Measurements from ENCODE around the gene SHROOM2.

SHROOM2 gene

GRCh38 chrX:9860826-9861225 lies 74.6 kb downstream of the SHROOM2 start:
- Histone ChIP-seq H3K4me2 (ENCODE audit: low read length) (no peak overlapping the region), H3K79me2 (no peaks in the 10 kb centered on the region), H3K9me3 (ENCODE audit: control insufficient read depth, low read length) (no peaks in the 10 kb centered on the region), H2AFZ (no peak overlapping the region), H3K4me1 (no peaks in the 10 kb centered on the region), H3K4me3 (ENCODE audit: low read depth, low read length) (no peak overlapping the region), H3K9ac (no peak overlapping the region), H3K36me3 (ENCODE audit: control insufficient read depth, insufficient read depth, low read length) (no peaks in the 10 kb centered on the region), H3K27me3 (ENCODE audit: control insufficient read depth, insufficient read depth, low read length) (no peaks in the 10 kb centered on the region), H3K27ac (no peak overlapping the region)
- TF ChIP-seq CTCF (IDR thresholded peaks at IDR 0.05) = no peak

- H3K36me3 ChIP-seq (ENCODE audit: control insufficient read depth, insufficient read depth, low read length) = no peaks in the 10 kb centered on the region
- no peaks in the 10 kb centered on the region for H3K79me2 ChIP-seq
- H3K9me3 ChIP-seq (ENCODE audit: control insufficient read depth, low read length) = no peaks in the 10 kb centered on the region
- no peak overlapping the region for H3K9ac ChIP-seq
- H3K27me3 ChIP-seq (ENCODE audit: control insufficient read depth, insufficient read depth, low read length) = no peaks in the 10 kb centered on the region
- H3K27ac ChIP-seq = no peak overlapping the region
- no peak overlapping the region for H3K4me2 ChIP-seq (ENCODE audit: low read length)
- no peak for TF ChIP-seq CTCF (IDR thresholded peaks at IDR 0.05)
- no peak overlapping the region for H3K4me3 ChIP-seq (ENCODE audit: low read depth, low read length)
- no peak overlapping the region for H2AFZ ChIP-seq
- H3K4me1 ChIP-seq = no peaks in the 10 kb centered on the region
Measured at GRCh38 chrX:9861711-9862110, 75.5 kb downstream of the SHROOM2 start.

- H3K9me3 ChIP-seq (ENCODE audit: control insufficient read depth, low read length) = no peaks in the 10 kb centered on the region
- H3K36me3 ChIP-seq (ENCODE audit: control insufficient read depth, insufficient read depth, low read length) = no peaks in the 10 kb centered on the region
- H3K27me3 ChIP-seq (ENCODE audit: control insufficient read depth, insufficient read depth, low read length) = no peaks in the 10 kb centered on the region
- H3K79me2 ChIP-seq = no peaks in the 10 kb centered on the region
- no peak overlapping the region for H3K27ac ChIP-seq
- H2AFZ ChIP-seq = no peak overlapping the region
- H3K4me2 ChIP-seq (ENCODE audit: low read length) = no peak overlapping the region
- H3K4me3 ChIP-seq (ENCODE audit: low read depth, low read length) = no peak overlapping the region
- TF ChIP-seq CTCF (IDR thresholded peaks at IDR 0.05) = no peak
- no peaks in the 10 kb centered on the region for H3K4me1 ChIP-seq
- no peak overlapping the region for H3K9ac ChIP-seq
Measured at GRCh38 chrX:9862525-9862924, 76.3 kb downstream of the SHROOM2 start.

- H3K9ac ChIP-seq = no peak overlapping the region
- no peak overlapping the region for H2AFZ ChIP-seq
- no peaks in the 10 kb centered on the region for H3K27me3 ChIP-seq (ENCODE audit: control insufficient read depth, insufficient read depth, low read length)
- no peak for TF ChIP-seq CTCF (IDR thresholded peaks at IDR 0.05)
- no peak overlapping the region for H3K4me3 ChIP-seq (ENCODE audit: low read depth, low read length)
- no peak overlapping the region for H3K27ac ChIP-seq
- no peaks in the 10 kb centered on the region for H3K4me1 ChIP-seq
- H3K9me3 ChIP-seq (ENCODE audit: control insufficient read depth, low read length) = no peaks in the 10 kb centered on the region
- H3K79me2 ChIP-seq = no peaks in the 10 kb centered on the region
- H3K36me3 ChIP-seq (ENCODE audit: control insufficient read depth, insufficient read depth, low read length) = no peaks in the 10 kb centered on the region
- no peak overlapping the region for H3K4me2 ChIP-seq (ENCODE audit: low read length)
Measured at GRCh38 chrX:9862953-9863352, 76.7 kb downstream of the SHROOM2 start.

GRCh38 chrX:9864011-9864410 lies 77.8 kb downstream of the SHROOM2 start:
- H3K4me1 ChIP-seq = no peaks in the 10 kb centered on the region
- no peak overlapping the region for H2AFZ ChIP-seq
- H3K27ac ChIP-seq = no peak overlapping the region
- no peak overlapping the region for H3K4me2 ChIP-seq (ENCODE audit: low read length)
- TF ChIP-seq CTCF (IDR thresholded peaks at IDR 0.05) = no peak
- no peaks in the 10 kb centered on the region for H3K27me3 ChIP-seq (ENCODE audit: control insufficient read depth, insufficient read depth, low read length)
- no peaks in the 10 kb centered on the region for H3K9me3 ChIP-seq (ENCODE audit: control insufficient read depth, low read length)
- H3K9ac ChIP-seq = no peak overlapping the region
- H3K79me2 ChIP-seq = no peaks in the 10 kb centered on the region
- no peaks in the 10 kb centered on the region for H3K36me3 ChIP-seq (ENCODE audit: control insufficient read depth, insufficient read depth, low read length)
- no peak overlapping the region for H3K4me3 ChIP-seq (ENCODE audit: low read depth, low read length)
